Neural progenitor cell (in vitro differentiated cells): ENCODE results near the gene ASIC5.

ENCODE experiments used
- CTCF ChIP-seq: fragments of 200-600 bp; sonication (generic); IDR thresholded peaks from 2 replicates; pipeline ENCODE4 v1.5.1; 2017; ENCODE audit warnings: antibody characterized with exemption, mild to moderate bottlenecking
- EZH2 ChIP-seq: fragments of 200-600 bp; sonication (generic); IDR thresholded peaks from 2 replicates; pipeline ENCODE4 v1.6.1; 2017; ENCODE audit warnings: antibody characterized with exemption, mild to moderate bottlenecking, moderate library complexity

- TF ChIP-seq CTCF (no peak), EZH2 (no peak)
Measured at GRCh38 chr4:155799116-155799793, 66.8 kb downstream of the ASIC5 start.
